ENCODE data around the gene KREMEN2. TPM values are rescaled to one million over a fixed set of nuclear protein-coding genes. Genes with fewer than 3 reads are reported as not detected.

Gene KREMEN2
- total and polyA plus RNA-seq, 2 of the 4 experiments (the other 2 are of a cell fraction): 0.03 TPM; not detected in 1

GRCh38 chr16:2980227-2981176 is 16.4 kb downstream of the KREMEN2 start, which contains the start of gene PKMYT1:
Gene PKMYT1 (minus strand): TSS chr16:2980446. CDS start chr16:2979657, 789 bp downstream.
- peak within 1 kb of the TSS; percentile 95 for H2BK5ac ChIP-seq (ENCODE audit: low read depth, low read length, poor library complexity, severe bottlenecking)
- H4K20me1 ChIP-seq (ENCODE audit: insufficient read depth, low read length): no peaks in the 10 kb centered on the region
- H2BK20ac ChIP-seq (ENCODE audit: low read depth, low read length): no peak within 1 kb of the TSS
- peak within 1 kb of the TSS; percentile 95 for H3K18ac ChIP-seq (ENCODE audit: low read depth, low read length)
- no peaks in the 10 kb centered on the region for H3K27me3 ChIP-seq (ENCODE audit: control insufficient read depth, insufficient read depth, low read length)
- no TSS peak for BruUV-seq (replicated peaks)
- H2BK15ac ChIP-seq (ENCODE audit: low read depth, low read length): no peak within 1 kb of the TSS
- H3K4me1 ChIP-seq (ENCODE audit: control insufficient read depth, insufficient read depth, low read length): peaks cover 6% of the 10 kb centered on the region
- H3K36me3 ChIP-seq (ENCODE audit: control insufficient read depth, insufficient read depth, low read length): no peaks in the 10 kb centered on the region
- in situ Hi-C loops (cut with MboI; ENCODE audit: low sequenced_read_pairs) (no loop called here), intact Hi-C loops (cut with micrococcal nuclease) (no loop called here), dilution Hi-C loops (cut with HindIII; ENCODE audit: low sequenced_read_pairs, unreplicated experiment) (no loop called here)
- H3K27ac ChIP-seq (ENCODE audit: insufficient read depth, low read length): peak within 1 kb of the TSS; percentile 96
- peak within 1 kb of the TSS; percentile 98 for H2AFZ ChIP-seq (replicated peaks; ENCODE audit: low read length, poor library complexity)
- peak within 1 kb of the TSS; percentile 93 for H3K4me2 ChIP-seq (ENCODE audit: low read depth, low read length)
- POLR2A ChIA-PET (ENCODE audit: unreplicated experiment): interaction anchor here (0.6 to 0.7 kb wide), 2 partner anchors 15 to 260 kb away, joined by 3 to 6 read pairs; partner anchors contain the start of gene PRSS27
- H3K14ac ChIP-seq (replicated peaks; ENCODE audit: low read depth, low read length): peak within 1 kb of the TSS; percentile 99
- peak within 1 kb of the TSS; percentile 93 for H4K91ac ChIP-seq (ENCODE audit: insufficient read depth, low read depth, low read length)
- peak; percentile 73 for DNase-seq
- H3K4ac ChIP-seq (ENCODE audit: low read depth, low read length): peak within 1 kb of the TSS; percentile 99
- peaks cover 14 to 22% of the 10 kb centered on the region in 2 experiments for H3K79me1 ChIP-seq (ENCODE audit: low read depth in 1 of 2, low read length in 2 of 2)
- WGBS, 2 experiments (ENCODE audit: extremely low coverage in 2 of 2, insufficient read length in 1 of 2): 11% methylated on average over 50 of the region's 91 CpGs; no CpG with 5 or more reads in 1 of the 2 experiments
- 0 out of 2 replicates have a peak, but pooled peaks cover 4% of the 10 kb centered on the region for H3K9me1 ChIP-seq (ENCODE audit: insufficient read depth, low read length)
- CTCF ChIA-PET: interaction anchor here (0.6 kb wide), 1 partner anchor 567 kb away, joined by 3 read pairs; no protein-coding TSS in a partner anchor
- peak within 1 kb of the TSS; percentile 64; the same call in 1 of the 2 replicates for H2BK120ac ChIP-seq (ENCODE audit: low read depth, low read length)
- H4K5ac ChIP-seq (ENCODE audit: low read depth, low read length): peak within 1 kb of the TSS; percentile 99
- peak within 1 kb of the TSS; percentile 92 for H3K23ac ChIP-seq (ENCODE audit: low read depth, low read length)
- no peaks in the 10 kb centered on the region for H3K9me3 ChIP-seq (ENCODE audit: control insufficient read depth, insufficient read depth, low read length)
- peak within 1 kb of the TSS; percentile 94 for H3K4me3 ChIP-seq (ENCODE audit: insufficient read depth, low read depth, low read length)
- peak; percentile 94 for ATAC-seq (ENCODE audit: low read depth)
- peak within 1 kb of the TSS; percentile 94 for H3K9ac ChIP-seq (ENCODE audit: low read depth, low read length)
- peak within 1 kb of the TSS; percentile 96 for H2AK5ac ChIP-seq (ENCODE audit: low read depth, low read length)
- peak within 1 kb of the TSS; percentile 99 for H2AK9ac ChIP-seq (replicated peaks; ENCODE audit: low read depth, low read length, poor library complexity)
- H3K56ac ChIP-seq (ENCODE audit: extremely low read depth, insufficient read depth, low read length): peak within 1 kb of the TSS; percentile 82; the same call in 1 of the 2 replicates
- H4K8ac ChIP-seq (ENCODE audit: low read depth in 2 of 2, low read length in 2 of 2): peak within 1 kb of the TSS; percentile 89 to 99
- TF ChIP-seq NFE2L2 (IDR thresholded peaks at IDR 0.05; ENCODE audit: low read depth, low read length) (no peak), MXI1 (IDR thresholded peaks at IDR 0.05; ENCODE audit: borderline replicate concordance, low read depth, low read length) (peak; percentile 90), MAZ (IDR thresholded peaks at IDR 0.05; ENCODE audit: borderline replicate concordance, low read depth, low read length) (peak; percentile 46; the same call in 1 of the 2 replicates), CHD1 (IDR thresholded peaks at IDR 0.05; ENCODE audit: low read depth, low read length) (no peak), SMC3 (IDR thresholded peaks at IDR 0.05; ENCODE audit: low read depth, low read length) (no peak), FOS (IDR thresholded peaks at IDR 0.05; ENCODE audit: low read depth, low read length) (no peak), POLR2A (IDR thresholded peaks at IDR 0.05; ENCODE audit: low read depth, low read length) (peak; percentile 82), MAFK (IDR thresholded peaks at IDR 0.05; ENCODE audit: low read depth, low read length) (no peak), CTCF (conservative IDR thresholded peaks at IDR 0.05; ENCODE audit: low read depth, low read length) (no peak), CEBPB (IDR thresholded peaks at IDR 0.05; ENCODE audit: low read depth, low read length) (no peak), RCOR1 (IDR thresholded peaks at IDR 0.05; ENCODE audit: insufficient replicate concordance, low read length) (no peak), USF2 (IDR thresholded peaks at IDR 0.05; ENCODE audit: low read depth, low read length) (peak; percentile 69), RFX5 (IDR thresholded peaks at IDR 0.05; ENCODE audit: low read depth, low read length) (no peak)
